Measurements from ENCODE around the gene NKX1-1.

- TF ChIP-seq CTCF (IDR thresholded peaks at IDR 0.05), result no peak
- TF ChIP-seq POLR2A (IDR thresholded peaks at IDR 0.05), result no peak
Measured at GRCh38 chr4:1359976-1360375, 46.3 kb downstream of the NKX1-1 start.
